C4-2B (cell line): ENCODE measurements around the gene GPR63.
"Not testable (repeated sequence)": the region's sequence is repeated elsewhere in the genome, so short reads cannot be mapped to it uniquely, and the experiment has no call there.

ENCODE experiments used
- H3K27ac ChIP-seq: fragments of 450-650 bp; 2 replicates; pipeline ENCODE4 v1.5.1; 2017
- ZFX ChIP-seq: fragments of 450-650 bp; IDR thresholded peaks from 2 replicates; pipeline ENCODE4 v1.6.1; 2017
- TF ChIP-seq, protein P1 (sequence below): fragments of 450-650 bp; conservative IDR thresholded peaks from 2 replicates; pipeline ENCODE4 v1.5.1; 2017; ENCODE audit warnings: mild to moderate bottlenecking

Gene GPR63, protein sequence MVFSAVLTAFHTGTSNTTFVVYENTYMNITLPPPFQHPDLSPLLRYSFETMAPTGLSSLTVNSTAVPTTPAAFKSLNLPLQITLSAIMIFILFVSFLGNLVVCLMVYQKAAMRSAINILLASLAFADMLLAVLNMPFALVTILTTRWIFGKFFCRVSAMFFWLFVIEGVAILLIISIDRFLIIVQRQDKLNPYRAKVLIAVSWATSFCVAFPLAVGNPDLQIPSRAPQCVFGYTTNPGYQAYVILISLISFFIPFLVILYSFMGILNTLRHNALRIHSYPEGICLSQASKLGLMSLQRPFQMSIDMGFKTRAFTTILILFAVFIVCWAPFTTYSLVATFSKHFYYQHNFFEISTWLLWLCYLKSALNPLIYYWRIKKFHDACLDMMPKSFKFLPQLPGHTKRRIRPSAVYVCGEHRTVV

DNA sequence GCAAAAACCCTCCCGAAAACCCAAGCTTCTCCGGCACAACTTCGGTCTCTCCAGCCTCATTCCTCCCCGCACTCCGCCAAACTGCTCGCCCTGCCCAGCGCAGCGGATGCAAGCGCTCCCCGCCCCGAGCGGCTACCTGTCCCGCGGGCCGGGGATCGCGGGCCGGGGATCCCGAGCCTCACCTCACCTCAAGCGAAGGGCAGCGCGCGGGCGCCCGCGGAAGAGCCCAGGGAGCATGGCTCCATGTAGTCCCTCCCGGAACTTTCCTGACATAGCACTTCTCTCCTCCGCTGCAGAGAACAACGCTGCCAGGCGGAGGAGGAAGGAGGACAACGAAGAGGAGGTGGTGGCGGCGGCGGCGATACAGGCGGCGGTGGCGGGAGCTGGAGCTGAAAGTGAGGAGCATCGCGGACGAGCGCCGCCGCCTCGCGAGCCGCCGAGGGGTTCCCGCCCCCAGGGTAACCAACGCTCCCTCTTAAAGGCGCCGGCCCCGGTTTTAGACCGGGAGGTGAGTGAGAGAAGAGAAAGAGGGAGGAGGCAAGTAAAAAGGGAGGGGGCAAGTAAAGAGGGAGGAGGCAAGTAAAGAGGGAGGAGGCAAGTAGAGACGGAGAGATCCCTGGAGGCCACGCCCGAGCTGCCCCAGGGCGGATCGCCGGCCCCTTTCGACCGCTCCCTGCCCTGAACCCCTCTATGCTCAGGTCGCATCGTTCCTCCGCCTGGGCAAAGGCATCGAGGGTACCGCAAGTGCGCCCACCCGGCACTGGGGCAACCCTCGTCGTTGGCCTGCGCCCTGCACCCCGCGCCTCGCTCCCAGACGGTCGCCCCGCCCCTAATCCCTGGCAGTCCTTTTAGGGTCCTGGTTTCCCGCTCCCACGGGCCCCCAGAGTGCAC is at the start of gene GPR63:
GPR63 (minus strand) TSS at position 397 of the 891 bp plus-strand sequence. CDS start 37,746 bp downstream, outside the sequence.
- H3K27ac ChIP-seq = peak within 1 kb of the TSS; percentile 72
- TF ChIP-seq ZFX = peak; percentile 53; the same call in 1 of the 2 replicates
- TF ChIP-seq, protein P1, sequence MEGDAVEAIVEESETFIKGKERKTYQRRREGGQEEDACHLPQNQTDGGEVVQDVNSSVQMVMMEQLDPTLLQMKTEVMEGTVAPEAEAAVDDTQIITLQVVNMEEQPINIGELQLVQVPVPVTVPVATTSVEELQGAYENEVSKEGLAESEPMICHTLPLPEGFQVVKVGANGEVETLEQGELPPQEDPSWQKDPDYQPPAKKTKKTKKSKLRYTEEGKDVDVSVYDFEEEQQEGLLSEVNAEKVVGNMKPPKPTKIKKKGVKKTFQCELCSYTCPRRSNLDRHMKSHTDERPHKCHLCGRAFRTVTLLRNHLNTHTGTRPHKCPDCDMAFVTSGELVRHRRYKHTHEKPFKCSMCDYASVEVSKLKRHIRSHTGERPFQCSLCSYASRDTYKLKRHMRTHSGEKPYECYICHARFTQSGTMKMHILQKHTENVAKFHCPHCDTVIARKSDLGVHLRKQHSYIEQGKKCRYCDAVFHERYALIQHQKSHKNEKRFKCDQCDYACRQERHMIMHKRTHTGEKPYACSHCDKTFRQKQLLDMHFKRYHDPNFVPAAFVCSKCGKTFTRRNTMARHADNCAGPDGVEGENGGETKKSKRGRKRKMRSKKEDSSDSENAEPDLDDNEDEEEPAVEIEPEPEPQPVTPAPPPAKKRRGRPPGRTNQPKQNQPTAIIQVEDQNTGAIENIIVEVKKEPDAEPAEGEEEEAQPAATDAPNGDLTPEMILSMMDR = no peak; the same call in none of the 2 replicates

DNA sequence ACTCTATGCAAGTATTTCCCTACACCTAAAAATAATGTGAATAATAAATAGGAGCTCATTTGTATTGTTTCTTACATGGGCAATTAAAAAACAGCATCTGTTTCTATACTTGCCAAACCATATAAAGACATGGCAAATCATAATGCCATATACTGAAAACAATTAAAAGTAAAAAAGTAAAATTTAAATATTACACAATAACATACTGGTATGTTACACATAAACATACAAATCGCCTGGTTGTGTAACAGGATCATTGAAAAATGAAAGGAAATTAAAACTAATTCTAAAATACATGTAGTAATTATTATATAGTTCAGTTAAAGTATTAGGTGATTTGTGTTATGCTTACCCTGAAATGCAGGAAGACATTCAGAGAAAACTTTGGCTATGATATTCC is 49.2 kb upstream of the GPR63 start:
- no peak for TF ChIP-seq ZFX
- no peak overlapping the region for H3K27ac ChIP-seq

DNA sequence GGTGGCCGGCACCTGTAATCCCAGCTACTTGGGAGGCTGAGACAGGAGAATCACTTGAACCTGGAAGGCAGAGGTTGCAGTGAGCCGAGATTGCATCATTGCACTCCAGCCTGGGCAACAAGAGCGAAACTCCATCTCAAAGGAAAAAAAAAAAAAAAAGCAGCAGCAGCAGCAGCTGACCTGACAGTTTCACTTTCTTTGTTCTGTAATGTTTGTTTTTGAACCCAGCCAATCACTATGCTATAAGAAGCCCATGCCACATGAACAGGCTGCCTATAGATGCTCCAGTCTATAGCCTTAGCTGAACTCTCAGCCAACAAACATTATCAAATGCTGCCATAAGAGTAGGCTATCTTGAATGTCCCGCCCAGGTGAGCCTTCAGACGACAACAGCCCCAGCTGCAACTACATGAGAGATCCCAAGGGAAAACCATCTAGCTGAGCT is 47.9 kb upstream of the GPR63 start:
- H3K27ac ChIP-seq = not testable (repeated sequence)

DNA sequence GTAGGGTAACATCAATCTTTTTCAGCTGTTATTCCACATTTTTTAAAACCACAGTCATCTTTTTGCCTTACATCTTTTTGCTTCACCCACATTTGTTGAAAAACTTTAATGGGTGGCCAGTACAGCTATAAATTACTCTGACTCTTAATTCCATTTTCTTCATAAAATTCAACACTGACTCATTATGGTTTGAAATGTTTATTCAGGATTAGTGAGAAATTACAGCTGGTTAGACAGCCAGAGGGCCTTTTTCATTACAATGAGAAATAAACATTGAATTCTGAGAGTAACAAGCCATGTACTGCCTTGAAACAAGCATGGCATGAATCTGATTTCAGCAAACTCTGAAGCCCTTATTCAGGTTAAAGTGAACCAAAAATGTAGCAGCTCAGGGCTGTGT is 40.9 kb upstream of the GPR63 start:
- H3K27ac ChIP-seq = no peak overlapping the region
- no peak for TF ChIP-seq ZFX
- TF ChIP-seq, protein P1 = no peak

DNA sequence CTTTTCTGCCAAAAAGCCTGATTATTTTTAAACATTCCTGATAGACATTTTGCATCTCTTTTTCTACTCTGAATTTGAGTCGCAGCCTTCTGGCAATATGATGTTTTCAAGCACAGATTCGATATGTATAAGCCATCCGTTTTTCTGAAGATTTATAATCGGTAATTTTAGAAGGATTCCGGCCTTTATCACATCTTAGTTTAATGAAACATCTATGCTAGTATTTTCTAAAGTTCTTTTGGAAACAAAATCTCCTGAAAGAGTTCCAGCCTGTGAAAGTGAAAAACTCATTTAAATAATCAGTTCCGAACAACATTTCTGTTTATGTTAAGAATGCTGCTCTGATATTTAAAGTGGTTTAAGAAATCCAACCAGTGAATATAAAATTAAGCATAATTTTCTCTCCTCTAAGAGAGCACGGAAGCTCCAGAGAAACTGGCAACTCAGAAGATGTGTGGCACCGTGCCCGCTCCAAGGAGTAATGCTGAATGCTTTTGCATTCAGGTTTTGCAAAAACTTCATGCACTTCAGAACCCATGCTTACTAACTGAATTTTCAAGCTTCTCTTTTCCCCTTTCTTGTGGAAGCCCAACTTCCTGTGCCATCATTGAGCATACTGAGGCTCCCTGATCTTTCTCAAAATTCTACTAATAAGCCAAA is 39.7 kb upstream of the GPR63 start:
- TF ChIP-seq, protein P1 = no peak
- TF ChIP-seq ZFX = no peak
- no peak overlapping the region for H3K27ac ChIP-seq

DNA sequence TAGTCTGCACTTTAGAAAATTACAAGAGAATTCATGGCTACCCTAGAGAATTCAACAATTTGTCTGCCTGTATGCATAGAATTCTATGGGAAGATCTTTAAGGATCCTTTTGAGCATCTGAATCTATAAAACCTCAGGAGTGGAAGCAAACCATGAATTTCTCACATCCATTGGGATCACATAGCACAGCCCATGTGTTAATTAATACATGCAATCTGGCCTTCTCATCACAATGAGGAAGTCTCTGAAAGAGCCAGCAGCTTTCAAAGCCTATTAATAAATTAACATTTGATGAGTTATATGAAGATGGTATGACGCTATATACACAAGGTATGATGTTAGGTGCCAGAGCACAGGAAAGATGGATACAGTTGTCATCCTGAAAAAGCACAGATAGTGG is 35.7 kb upstream of the GPR63 start:
- no peak overlapping the region for H3K27ac ChIP-seq
- TF ChIP-seq, protein P1 = no peak
- TF ChIP-seq ZFX = no peak

DNA sequence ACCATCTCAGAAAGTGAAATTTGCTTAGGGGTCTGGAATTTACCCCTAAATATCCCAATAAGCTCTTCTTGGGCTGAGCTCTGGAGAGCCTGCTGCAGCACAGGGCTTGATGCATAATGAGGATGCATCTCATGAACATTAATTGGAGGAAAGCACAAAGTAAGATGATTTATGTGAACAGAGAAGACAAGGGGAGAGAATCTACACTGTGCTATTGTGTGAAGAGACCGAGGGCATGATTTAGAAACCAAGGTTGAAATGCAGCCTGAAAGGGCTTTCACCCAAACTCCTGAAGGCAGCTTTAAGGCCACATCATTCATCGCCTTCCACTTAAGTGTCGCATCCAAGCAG is 27.8 kb upstream of the GPR63 start:
- TF ChIP-seq, protein P1 = no peak
- TF ChIP-seq ZFX = no peak

More for the DNA sequence above, 27.8 kb upstream of the GPR63 start:
- H3K27ac ChIP-seq = no peak overlapping the region
